ENCODE measurements around the gene TUBGCP2. TPM values are rescaled to one million over a fixed set of nuclear protein-coding genes. Genes with fewer than 3 reads are reported as not detected.

The TUBGCP2 gene
- total RNA-seq, 1 donor, result 66.9 TPM

DNA sequence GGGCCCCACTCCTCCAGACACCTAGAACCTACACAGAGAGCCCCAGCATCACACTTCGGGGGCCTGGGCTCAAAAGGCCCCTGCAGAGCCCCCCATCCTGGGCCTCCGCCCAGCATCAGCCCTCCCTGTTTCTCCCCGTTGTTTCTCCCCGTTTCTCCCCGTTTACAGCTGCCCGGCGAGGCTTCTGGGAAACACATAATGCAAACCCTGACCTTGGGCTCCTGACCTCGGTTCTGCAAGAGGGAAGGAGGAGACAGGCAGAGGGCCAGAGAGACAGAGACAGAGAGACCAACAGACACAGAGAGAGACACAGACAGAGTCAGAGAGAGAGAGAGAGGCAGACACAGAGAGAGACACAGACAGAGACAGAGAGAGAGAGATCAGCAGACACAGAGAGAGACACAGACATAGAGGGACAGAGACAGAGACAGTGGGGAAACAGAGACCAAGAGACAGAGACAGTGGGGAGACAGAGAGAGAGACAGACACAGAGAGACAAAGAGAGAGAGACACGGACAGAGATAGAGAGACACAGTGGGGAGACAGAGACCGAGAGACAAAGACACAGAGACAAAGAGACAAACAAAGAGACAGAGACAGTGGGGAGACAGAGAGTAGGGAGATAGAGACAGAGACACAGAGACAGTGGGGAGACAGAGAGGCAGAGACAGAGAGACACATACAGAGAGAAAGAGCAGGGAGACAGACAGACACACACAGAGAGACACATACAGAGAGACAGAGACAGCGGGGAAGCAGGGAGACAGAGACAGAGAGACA, 58.5 kb downstream of the TUBGCP2 start:
- H3K4me3 ChIP-seq (ENCODE audit: low read depth, low read length), result no peak overlapping the region
- TF ChIP-seq, protein P1, sequence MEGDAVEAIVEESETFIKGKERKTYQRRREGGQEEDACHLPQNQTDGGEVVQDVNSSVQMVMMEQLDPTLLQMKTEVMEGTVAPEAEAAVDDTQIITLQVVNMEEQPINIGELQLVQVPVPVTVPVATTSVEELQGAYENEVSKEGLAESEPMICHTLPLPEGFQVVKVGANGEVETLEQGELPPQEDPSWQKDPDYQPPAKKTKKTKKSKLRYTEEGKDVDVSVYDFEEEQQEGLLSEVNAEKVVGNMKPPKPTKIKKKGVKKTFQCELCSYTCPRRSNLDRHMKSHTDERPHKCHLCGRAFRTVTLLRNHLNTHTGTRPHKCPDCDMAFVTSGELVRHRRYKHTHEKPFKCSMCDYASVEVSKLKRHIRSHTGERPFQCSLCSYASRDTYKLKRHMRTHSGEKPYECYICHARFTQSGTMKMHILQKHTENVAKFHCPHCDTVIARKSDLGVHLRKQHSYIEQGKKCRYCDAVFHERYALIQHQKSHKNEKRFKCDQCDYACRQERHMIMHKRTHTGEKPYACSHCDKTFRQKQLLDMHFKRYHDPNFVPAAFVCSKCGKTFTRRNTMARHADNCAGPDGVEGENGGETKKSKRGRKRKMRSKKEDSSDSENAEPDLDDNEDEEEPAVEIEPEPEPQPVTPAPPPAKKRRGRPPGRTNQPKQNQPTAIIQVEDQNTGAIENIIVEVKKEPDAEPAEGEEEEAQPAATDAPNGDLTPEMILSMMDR (IDR thresholded peaks at IDR 0.05; ENCODE audit: insufficient read depth, low read depth, low read length), result no peak
- peak; percentile 9 for DNase-seq (ENCODE audit: low read depth)

DNA sequence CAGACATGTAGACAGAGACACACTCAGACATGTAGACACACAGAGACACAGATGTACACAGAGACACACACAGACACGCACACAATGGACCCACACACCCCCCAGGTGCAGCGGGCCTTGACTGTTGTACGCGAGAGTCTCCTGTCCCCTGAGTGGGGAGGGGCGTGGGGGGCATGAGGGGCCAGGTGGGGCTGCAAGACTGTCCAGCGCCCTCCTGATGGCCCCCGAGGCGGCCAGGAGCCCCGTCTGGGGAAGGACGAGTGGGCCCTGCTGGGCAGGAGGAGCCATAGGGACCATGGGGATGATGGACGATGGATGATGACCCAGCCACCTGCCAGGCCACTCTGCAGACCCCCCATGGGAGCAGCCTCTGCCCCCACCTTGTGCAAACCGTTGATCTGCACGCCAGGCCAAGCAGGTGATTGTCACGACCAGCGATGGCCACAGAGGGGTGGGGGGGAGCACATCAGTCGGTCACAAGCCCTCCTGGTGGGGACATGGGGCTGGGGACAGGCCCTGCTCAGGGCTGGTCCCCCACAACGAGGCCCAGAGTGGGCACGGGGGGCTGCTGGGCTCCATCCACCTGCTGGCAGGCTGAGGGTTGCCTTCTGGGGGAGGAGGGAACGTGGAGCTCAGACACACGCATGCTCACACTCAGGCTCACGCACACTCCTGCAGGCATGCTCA, 59.4 kb downstream of the TUBGCP2 start:
- no peak overlapping the region for H3K4me3 ChIP-seq (ENCODE audit: low read depth, low read length)
- no peak for DNase-seq (ENCODE audit: low read depth)
- TF ChIP-seq, protein P1 (IDR thresholded peaks at IDR 0.05; ENCODE audit: insufficient read depth, low read depth, low read length), result no peak

DNA sequence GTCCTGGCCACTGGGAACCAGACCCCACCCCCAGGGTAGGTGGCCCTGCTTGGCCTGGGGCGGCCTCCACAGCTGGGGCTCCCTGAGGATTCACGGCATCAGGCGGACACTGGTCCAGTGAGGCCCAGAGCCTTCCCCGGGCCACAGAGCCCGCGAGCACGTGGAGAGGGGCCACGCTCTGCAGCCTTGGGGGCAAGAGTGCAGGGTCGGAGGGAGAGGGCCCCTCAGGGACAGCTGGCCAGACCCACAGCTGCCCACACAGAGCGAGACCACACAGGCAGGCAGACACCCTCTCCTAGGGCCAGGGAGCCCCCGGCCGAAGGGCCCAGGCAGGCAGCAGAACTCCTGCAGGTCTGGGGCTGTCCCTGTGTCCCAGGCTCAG, 60.3 kb downstream of the TUBGCP2 start:
- no peak overlapping the region for H3K4me3 ChIP-seq (ENCODE audit: low read depth, low read length)
- TF ChIP-seq, protein P1 (IDR thresholded peaks at IDR 0.05; ENCODE audit: insufficient read depth, low read depth, low read length), result no peak
- no peak for DNase-seq (ENCODE audit: low read depth)

DNA sequence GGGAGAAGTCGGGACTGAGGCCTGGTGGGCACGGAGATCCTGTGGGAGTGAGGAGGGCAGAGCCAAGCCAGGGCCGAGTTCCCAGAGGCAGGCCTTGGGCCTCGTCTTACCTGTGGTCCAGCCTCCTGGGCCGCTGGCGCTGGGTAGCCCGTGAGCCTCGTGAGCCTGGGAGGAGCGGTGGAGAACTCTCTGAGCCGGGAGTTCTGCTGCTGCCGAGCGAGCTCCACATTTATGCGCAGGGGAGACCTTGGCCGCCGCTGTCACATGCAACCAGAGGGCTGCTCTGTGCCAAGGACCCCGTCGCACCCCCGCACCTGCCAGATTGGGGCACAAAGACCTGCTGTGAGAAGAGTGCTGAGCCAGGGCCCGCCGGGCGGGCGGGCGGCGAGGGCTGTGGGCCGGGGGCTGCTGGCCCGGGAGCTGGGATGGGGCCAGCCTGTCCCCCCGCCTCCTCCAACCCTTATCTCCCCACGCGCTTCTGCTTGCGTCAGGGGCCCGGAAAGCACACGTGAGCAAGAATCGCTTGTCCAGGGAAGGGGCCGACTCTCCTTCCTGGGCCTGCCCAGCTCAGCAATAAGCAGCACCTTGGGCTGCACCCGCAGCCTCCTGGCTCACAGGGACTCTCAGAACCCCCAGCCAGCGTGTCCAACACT, 60.9 kb downstream of the TUBGCP2 start:
- DNase-seq (ENCODE audit: low read depth), result no peak
- TF ChIP-seq, protein P1 (IDR thresholded peaks at IDR 0.05; ENCODE audit: insufficient read depth, low read depth, low read length), result no peak
- no peak overlapping the region for H3K4me3 ChIP-seq (ENCODE audit: low read depth, low read length)

DNA sequence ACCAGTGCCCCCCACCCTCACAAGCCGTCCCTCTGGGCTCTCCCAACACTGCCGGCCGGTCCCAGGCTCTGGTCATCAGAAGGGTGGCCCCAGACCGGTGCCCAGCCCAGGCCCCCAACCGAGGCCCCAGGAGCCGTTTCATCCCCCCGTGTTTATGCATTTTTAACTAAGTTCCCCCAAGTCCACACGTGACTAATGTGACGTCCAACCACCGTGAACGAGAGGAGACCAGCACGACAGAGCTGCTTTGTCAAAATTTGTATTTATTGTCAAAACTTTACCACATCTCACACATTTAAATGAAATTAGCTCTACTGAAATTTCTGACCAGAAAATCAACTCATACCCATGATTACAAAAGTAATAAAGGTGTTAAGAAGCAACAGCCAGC, 62.4 kb downstream of the TUBGCP2 start:
- no peak for DNase-seq (ENCODE audit: low read depth)
- no peak overlapping the region for H3K4me3 ChIP-seq (ENCODE audit: low read depth, low read length)
- TF ChIP-seq, protein P1 (IDR thresholded peaks at IDR 0.05; ENCODE audit: insufficient read depth, low read depth, low read length), result no peak

DNA sequence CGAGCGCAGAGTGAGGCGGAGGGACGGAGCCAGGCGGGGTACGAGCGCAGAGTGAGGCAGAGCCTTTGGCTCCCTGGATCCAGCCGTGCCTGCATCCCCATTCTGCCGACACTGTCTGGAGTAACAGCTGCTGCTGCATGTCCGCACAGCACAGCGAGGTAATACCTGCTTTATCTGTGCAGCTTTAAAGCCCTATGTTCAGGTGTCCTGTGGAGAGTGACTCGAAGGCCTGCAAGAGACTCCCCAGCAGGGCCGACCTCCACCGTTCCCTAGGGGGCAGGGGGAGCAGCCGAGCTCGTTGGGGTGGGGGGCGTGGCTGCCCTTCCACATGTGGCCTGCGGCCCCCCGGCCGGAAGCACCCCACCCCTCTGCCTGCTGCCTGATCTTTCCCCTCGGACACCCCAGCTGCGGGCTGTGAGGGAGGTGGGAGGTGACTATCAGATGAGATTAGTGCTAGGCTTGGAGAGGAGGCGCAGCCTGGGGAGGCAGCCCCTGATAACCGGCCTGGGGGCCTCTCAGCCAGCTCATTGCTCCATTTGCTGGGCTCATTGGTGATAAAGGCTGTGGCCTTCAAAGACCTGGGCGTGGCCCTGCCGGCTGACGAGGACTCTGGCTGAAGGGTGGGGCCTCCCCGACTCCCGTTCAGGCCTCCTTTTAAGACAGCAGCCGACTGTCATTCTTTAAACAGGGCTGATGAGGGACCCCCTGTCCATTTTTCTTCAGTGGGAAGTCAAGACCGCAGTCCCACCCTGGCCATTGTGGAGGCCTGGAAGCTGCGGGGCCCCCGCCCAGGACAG, 63.0 kb downstream of the TUBGCP2 start:
- no peak overlapping the region for H3K4me3 ChIP-seq (ENCODE audit: low read depth, low read length)
- DNase-seq (ENCODE audit: low read depth), result peak; percentile 37
- TF ChIP-seq, protein P1 (IDR thresholded peaks at IDR 0.05; ENCODE audit: insufficient read depth, low read depth, low read length), result no peak
